ENCODE measurements around the gene RCVRN. TPM values are rescaled to one million over a fixed set of nuclear protein-coding genes. Genes with fewer than 3 reads are reported as not detected.
A peak's percentile ranks its signal among the peaks of the same experiment; 100 is the strongest.

The RCVRN gene
- total RNA-seq, 1 donor, result not detected

DNA sequence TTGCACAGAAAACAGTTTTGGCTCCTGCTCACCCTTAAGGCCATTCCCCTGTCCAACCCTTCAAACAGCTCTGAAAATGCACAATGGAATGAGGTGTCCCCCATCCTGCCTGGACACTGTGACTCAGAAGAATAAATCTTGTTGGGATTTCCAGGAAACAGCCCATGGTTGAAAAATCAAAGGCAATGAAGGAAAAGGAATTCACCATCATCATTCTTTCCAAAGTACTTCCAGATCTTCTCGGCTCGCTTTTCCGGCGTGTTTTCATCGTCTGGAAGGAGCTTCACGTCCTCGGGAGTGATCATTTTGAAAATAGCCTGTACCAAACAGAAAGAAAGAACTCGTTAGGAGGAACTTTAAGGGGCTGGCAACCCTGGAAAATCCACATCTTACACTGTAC lies 4.3 kb downstream of the RCVRN start:
- TF ChIP-seq, protein P1, sequence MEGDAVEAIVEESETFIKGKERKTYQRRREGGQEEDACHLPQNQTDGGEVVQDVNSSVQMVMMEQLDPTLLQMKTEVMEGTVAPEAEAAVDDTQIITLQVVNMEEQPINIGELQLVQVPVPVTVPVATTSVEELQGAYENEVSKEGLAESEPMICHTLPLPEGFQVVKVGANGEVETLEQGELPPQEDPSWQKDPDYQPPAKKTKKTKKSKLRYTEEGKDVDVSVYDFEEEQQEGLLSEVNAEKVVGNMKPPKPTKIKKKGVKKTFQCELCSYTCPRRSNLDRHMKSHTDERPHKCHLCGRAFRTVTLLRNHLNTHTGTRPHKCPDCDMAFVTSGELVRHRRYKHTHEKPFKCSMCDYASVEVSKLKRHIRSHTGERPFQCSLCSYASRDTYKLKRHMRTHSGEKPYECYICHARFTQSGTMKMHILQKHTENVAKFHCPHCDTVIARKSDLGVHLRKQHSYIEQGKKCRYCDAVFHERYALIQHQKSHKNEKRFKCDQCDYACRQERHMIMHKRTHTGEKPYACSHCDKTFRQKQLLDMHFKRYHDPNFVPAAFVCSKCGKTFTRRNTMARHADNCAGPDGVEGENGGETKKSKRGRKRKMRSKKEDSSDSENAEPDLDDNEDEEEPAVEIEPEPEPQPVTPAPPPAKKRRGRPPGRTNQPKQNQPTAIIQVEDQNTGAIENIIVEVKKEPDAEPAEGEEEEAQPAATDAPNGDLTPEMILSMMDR (IDR thresholded peaks at IDR 0.05; ENCODE audit: insufficient read depth, low read depth, low read length), result no peak
- peak; percentile 33 for DNase-seq (ENCODE audit: low read depth)
- H3K4me3 ChIP-seq (ENCODE audit: low read depth, low read length), result no peak overlapping the region

DNA sequence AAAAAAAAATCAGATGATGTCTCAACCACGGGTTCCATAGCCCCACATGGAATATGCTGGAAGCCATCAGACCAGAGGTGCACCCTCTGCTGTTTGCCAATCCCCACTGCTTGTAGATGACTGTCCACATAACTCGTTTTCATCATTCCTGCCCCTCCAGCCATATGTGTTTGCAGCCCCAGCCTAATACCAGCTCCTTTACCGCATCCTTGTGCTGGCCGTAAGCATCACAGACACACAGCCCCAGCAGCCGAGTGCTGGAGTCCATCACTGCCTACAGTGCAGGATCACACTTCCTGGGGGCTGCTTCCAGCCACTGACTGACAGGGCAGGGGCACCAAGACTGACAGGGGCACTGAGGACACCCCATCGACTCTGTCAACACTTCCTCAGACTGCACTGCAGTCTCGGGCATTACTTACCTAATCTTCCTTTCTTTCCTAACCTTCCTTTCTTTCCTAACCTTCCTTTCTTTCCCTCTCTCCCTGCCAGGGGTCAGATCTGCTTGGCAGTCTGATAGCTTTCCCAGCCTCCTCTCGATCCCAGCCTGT lies 5.0 kb downstream of the RCVRN start:
- DNase-seq (ENCODE audit: low read depth), result peak; percentile 26
- TF ChIP-seq, protein P1 (IDR thresholded peaks at IDR 0.05; ENCODE audit: insufficient read depth, low read depth, low read length), result no peak
- H3K4me3 ChIP-seq (ENCODE audit: low read depth, low read length), result no peak overlapping the region

DNA sequence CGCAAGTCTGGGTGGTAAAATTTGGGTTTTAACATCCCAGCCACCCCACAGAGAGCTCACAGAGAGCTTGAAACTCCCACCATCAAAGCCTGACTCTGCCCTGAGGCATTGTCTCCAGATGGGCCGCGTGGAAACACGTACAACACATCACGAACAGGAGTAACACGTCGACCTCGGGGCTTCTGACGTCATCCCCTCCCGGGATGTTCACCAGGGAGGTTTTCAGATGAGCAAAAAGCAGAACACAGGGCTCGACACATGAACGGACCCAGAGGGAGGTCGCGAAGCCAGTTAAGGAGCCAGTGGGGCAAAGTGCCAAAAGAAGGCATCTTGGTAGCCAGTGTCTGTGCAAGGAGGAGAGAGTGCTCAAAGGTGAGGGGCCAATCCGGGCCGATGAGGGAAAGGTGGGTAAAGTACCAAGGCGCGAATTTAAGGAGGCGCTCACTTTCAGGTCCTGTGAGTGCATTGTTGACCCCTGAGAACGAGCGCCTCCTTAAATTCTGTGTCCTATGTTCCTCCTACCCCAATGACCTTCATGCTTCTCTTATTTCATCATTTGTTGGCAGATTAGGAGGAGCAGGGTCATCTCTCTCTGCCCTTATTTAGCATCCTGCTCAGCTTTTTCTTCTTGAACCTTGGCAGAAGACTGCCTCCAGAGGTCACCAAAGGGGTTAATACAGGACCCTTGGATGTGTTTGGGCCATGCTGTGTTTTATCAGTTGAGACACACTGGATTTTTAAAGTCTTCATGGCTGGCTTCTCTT lies 5.6 kb downstream of the RCVRN start:
- DNase-seq (ENCODE audit: low read depth), result no peak
- H3K4me3 ChIP-seq (ENCODE audit: low read depth, low read length), result no peak overlapping the region
- TF ChIP-seq, protein P1 (IDR thresholded peaks at IDR 0.05; ENCODE audit: insufficient read depth, low read depth, low read length), result no peak

DNA sequence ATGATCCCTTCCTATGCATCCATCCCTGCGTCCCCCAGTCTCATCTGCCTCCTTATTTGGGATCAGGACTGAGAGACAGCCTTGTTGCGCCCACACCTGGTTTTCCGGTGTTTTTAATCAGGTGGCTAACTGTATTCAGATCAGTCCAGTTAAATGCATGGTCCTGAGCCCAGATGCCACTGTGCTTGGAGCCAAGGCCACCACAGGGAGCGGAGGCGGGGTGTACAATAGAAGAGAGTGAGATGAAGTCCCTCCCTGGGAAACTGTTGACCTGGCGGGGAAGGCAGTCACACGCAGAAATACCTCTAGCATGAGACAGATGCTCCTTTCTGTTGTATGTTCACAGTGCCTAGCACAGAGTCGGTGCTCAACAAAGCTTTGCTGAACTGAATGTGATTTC lies 6.3 kb downstream of the RCVRN start:
- H3K4me3 ChIP-seq (ENCODE audit: low read depth, low read length), result no peak overlapping the region
- DNase-seq (ENCODE audit: low read depth), result no peak
- TF ChIP-seq, protein P1 (IDR thresholded peaks at IDR 0.05; ENCODE audit: insufficient read depth, low read depth, low read length), result no peak

DNA sequence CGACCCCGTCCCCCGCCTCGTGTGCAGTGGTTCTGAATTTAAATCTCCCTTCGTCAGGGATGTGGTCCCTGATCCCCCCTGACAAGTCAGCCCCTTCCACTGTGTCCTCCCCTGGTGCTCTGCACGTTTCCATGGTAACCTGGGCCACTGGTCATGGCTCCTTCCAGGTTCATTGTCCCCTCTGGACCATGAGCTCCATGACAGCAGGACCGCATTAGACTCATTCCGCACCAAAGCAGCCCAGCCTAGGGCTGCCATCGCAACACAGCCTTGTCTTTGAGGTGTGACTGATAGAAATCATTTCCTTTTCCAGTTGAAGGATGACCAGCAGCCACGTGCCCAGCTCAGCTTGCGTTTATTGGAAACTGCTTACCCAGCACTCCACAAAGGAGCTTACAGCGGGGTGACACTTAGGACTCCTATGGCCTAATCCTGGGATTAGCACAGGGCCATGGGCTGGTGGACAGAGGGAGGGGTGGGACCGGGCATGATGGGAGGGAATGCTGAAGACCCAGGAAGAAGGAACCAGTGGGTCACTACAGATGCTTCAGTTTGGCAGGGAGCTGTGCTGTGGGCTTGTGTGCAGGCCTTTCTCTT lies 7.6 kb downstream of the RCVRN start:
- DNase-seq (ENCODE audit: low read depth), result no peak
- H3K4me3 ChIP-seq (ENCODE audit: low read depth, low read length), result no peak overlapping the region
- TF ChIP-seq, protein P1 (IDR thresholded peaks at IDR 0.05; ENCODE audit: insufficient read depth, low read depth, low read length), result no peak

DNA sequence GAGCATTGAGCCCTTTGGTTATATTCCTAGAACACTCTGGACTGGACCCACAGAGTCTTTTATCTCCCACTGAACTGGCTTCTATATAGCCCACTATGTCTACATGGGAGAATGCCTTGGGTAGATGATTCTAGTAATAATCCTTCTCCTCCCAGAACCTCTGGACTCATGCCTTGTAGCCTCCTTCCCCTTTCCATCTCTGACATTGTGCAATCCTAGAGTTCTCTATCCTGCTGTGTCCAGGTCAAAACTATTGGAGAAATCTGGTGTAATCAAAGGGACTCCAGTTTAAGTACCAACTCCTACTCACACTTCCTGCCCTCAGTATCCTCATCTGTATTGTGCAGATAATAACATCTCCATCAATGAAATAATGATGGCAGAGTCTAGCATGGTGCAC lies 9.1 kb downstream of the RCVRN start:
- H3K4me3 ChIP-seq (ENCODE audit: low read depth, low read length), result no peak overlapping the region
- TF ChIP-seq, protein P1 (IDR thresholded peaks at IDR 0.05; ENCODE audit: insufficient read depth, low read depth, low read length), result no peak
- no peak for DNase-seq (ENCODE audit: low read depth)

All from fibroblast of villous mesenchyme (primary cell).